NT2/D1 (cell line): Measurements from ENCODE around the gene PRMT7.

Experiments
- SUZ12 ChIP-seq: IDR thresholded peaks from 2 replicates; pipeline ENCODE4 v1.6.1; 2011; ENCODE audit not compliant: insufficient read length, insufficient read depth; ENCODE audit errors: extremely low read depth
- ZNF274 ChIP-seq: IDR thresholded peaks from 2 replicates; pipeline ENCODE4 v1.6.1; 2011; ENCODE audit warnings: mild to moderate bottlenecking, low read depth, low read length

GRCh38 chr16:68375801-68376536 is 65.2 kb downstream of the PRMT7 start:
- TF ChIP-seq SUZ12: no peak
- TF ChIP-seq ZNF274: no peak
